Ishikawa (cell line): ENCODE measurements around the gene CDR2L.

Experiments
- CEBPB ChIP-seq: IDR thresholded peaks from 2 replicates; pipeline ENCODE4 v1.6.1; 2012
- CREB1 ChIP-seq: IDR thresholded peaks from 2 replicates; pipeline ENCODE4 v1.6.1; 2012; ENCODE audit warnings: low read depth
- EGR1 ChIP-seq: IDR thresholded peaks from 2 replicates; pipeline ENCODE4 v1.6.1; 2012
- EP300 ChIP-seq: IDR thresholded peaks from 2 replicates; pipeline ENCODE4 v1.6.1; 2012; ENCODE audit warnings: borderline replicate concordance
- FOXM1 ChIP-seq: IDR thresholded peaks from 2 replicates; pipeline ENCODE4 v1.6.1; 2012; ENCODE audit warnings: low read depth, borderline replicate concordance
- NFIC ChIP-seq: IDR thresholded peaks from 2 replicates; pipeline ENCODE4 v1.6.1; 2012
- RAD21 ChIP-seq: IDR thresholded peaks from 2 replicates; pipeline ENCODE4 v1.6.1; 2012; ENCODE audit warnings: low read depth
- TAF1 ChIP-seq: IDR thresholded peaks from 2 replicates; pipeline ENCODE4 v1.6.1; 2012; ENCODE audit warnings: low read depth, mild to moderate bottlenecking
- TCF12 ChIP-seq: IDR thresholded peaks from 2 replicates; pipeline ENCODE4 v1.6.1; 2012; ENCODE audit warnings: low read depth
- TEAD4 ChIP-seq: IDR thresholded peaks from 2 replicates; pipeline ENCODE4 v1.6.1; 2012
- YY1 ChIP-seq: IDR thresholded peaks from 2 replicates; pipeline ENCODE4 v1.6.1; 2012; ENCODE audit warnings: low read depth
- TF ChIP-seq, protein P1 (sequence below): IDR thresholded peaks from 2 replicates; pipeline ENCODE4 v1.6.1; 2012
- TF ChIP-seq, protein P2 (sequence below): IDR thresholded peaks from 2 replicates; pipeline ENCODE4 v1.6.1; 2012
- TF ChIP-seq, protein P3 (sequence below): IDR thresholded peaks from 2 replicates; pipeline ENCODE4 v1.6.1; 2012; ENCODE audit warnings: low read depth, mild to moderate bottlenecking

DNA sequence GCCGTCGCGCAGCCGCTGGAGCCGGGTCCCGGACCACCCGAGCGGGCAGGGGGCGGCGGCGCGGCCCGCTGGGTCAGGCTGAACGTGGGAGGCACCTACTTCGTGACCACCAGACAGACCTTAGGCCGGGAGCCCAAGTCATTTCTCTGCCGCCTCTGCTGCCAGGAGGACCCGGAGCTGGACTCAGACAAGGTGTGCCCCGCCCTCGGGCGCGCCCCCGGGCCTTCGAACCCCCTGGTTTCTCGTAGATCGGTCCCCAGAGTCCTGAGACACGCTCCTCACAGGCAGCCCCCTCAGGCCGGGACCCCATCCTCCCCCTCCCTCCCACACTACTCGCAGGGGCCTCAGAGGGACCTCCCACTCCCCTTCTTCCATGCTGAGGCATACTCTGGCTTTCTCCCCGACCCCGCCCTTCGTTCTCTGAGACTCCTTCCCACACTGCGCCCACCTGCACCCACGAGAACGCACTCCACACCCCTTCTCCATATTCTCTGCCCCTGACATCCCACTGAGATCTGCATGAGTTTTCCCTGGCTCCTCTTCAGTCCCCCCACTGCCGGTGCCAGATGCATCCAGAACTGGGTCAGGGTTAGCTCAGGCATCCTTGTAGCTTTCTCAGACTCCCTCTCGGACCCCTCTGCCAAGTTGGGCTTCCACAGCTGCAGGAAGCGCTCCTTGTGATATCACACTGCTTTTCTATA lies 60.1 kb downstream of the CDR2L start:
- TF ChIP-seq, protein P1, sequence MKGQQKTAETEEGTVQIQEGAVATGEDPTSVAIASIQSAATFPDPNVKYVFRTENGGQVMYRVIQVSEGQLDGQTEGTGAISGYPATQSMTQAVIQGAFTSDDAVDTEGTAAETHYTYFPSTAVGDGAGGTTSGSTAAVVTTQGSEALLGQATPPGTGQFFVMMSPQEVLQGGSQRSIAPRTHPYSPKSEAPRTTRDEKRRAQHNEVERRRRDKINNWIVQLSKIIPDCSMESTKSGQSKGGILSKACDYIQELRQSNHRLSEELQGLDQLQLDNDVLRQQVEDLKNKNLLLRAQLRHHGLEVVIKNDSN: no peak
- TF ChIP-seq CREB1 (no peak), TAF1 (no peak), TEAD4 (no peak), EP300 (no peak), FOXM1 (no peak), RAD21 (no peak), CEBPB (no peak), YY1 (no peak), TCF12 (no peak), EGR1 (no peak), NFIC (no peak)
- TF ChIP-seq, protein P2, sequence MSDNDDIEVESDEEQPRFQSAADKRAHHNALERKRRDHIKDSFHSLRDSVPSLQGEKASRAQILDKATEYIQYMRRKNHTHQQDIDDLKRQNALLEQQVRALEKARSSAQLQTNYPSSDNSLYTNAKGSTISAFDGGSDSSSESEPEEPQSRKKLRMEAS: no peak
- TF ChIP-seq, protein P3, sequence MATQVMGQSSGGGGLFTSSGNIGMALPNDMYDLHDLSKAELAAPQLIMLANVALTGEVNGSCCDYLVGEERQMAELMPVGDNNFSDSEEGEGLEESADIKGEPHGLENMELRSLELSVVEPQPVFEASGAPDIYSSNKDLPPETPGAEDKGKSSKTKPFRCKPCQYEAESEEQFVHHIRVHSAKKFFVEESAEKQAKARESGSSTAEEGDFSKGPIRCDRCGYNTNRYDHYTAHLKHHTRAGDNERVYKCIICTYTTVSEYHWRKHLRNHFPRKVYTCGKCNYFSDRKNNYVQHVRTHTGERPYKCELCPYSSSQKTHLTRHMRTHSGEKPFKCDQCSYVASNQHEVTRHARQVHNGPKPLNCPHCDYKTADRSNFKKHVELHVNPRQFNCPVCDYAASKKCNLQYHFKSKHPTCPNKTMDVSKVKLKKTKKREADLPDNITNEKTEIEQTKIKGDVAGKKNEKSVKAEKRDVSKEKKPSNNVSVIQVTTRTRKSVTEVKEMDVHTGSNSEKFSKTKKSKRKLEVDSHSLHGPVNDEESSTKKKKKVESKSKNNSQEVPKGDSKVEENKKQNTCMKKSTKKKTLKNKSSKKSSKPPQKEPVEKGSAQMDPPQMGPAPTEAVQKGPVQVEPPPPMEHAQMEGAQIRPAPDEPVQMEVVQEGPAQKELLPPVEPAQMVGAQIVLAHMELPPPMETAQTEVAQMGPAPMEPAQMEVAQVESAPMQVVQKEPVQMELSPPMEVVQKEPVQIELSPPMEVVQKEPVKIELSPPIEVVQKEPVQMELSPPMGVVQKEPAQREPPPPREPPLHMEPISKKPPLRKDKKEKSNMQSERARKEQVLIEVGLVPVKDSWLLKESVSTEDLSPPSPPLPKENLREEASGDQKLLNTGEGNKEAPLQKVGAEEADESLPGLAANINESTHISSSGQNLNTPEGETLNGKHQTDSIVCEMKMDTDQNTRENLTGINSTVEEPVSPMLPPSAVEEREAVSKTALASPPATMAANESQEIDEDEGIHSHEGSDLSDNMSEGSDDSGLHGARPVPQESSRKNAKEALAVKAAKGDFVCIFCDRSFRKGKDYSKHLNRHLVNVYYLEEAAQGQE: no peak
